Limb (tissue), 2 donors: ENCODE data around the gene FAM118A.
"Not testable (repeated sequence)": the region's sequence is repeated elsewhere in the genome, so short reads cannot be mapped to it uniquely, and the experiment has no call there.

Experiments used
- DNase-seq, 2 donors: peaks; one replicate each; pipeline ENCODE4 v3.0.0-alpha.2; 2016; ENCODE audit errors: extremely low spot score in 2 of 2

FAM118A gene

DNA sequence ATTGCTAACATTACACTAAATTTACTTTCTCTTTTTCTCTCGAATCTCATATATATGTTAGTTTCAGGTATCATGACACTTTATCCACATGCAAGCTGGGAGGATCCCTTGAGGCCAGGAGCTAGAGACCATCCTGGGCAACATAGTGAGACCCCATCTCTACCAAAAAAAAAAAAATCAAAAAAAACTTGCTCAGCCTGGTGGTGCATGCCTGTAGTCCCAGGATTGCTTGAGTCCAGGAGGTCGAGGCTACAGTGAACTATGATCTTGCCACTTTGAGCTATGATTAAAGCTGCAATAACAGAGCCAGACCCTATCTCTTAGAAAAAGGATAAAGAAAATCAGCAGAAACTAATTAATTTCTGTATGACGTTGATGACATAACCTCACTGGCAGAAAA lies 28.7 kb upstream of the FAM118A start:
- DNase-seq = no peak

- peak in 1 of 2 donors; percentile 65 for DNase-seq
Observed at GRCh38 chr22:45284705-45285262, 24.9 kb upstream of the FAM118A start, which contains the start of gene UPK3A. TSS of gene UPK3A (plus strand) at chr22:45284949. CDS start at chr22:45285014, 65 bp downstream.

- peak in 1 of 2 donors; percentile 46 for DNase-seq
Observed at GRCh38 chr22:45285263-45286058, 24.3 kb upstream of the FAM118A start.

DNA sequence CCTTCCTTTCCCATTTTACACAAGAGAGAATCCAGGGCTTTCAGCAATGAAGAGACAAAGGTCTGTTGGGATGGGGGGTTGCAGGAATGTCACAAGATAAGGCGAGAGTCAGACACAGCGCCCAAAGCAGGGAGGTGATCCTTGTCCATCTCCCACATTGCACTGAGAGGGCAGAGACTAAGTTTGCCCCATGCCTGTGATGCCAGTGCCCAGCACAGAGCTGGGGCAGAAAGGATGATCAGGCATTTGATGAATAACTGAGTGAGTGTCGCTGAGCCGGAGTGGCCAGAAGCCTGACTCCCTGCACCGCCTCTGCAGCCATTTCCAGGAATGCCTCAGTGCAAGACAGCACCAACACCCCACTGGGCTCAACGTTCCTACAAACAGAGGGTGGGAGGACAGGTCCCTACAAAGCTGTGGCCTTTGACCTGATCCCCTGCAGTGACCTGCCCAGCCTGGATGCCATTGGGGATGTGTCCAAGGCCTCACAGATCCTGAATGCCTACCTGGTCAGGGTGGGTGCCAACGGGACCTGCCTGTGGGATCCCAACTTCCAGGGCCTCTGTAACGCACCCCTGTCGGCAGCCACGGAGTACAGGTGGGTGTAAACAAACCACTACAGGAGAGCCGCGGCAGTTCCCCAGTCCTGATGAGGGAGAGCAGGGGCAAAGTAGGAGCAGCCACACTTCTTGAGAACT lies 22.7 kb upstream of the FAM118A start:
- no peak for DNase-seq

GRCh38 chr22:45290410-45290936 lies 19.3 kb upstream of the FAM118A start:
- DNase-seq = no peak

GRCh38 chr22:45291061-45291930 lies 18.4 kb upstream of the FAM118A start:
- DNase-seq = no peak

DNA sequence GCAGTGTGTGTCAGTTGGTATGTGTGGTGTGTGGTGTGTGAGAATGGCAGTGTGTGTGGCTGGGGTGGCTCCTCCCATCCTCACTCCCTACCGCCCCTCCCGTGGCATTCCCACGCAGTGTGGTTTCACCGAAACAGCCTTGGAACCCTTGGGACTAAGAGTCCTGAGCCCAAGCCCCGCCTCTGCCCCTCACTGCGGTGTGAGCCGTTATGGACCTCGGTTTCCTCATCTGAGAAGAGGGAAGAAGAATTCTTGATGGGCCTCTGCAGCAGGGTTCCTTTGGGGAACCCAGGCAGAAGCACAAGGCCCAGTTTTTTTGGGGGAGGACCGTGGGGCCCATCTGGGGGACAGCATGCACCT lies 17.8 kb upstream of the FAM118A start:
- DNase-seq = no peak

- DNase-seq = no peak
Observed at GRCh38 chr22:45292731-45293442, 16.8 kb upstream of the FAM118A start.

- DNase-seq = no peak
Observed at GRCh38 chr22:45294030-45294429, 15.7 kb upstream of the FAM118A start.

GRCh38 chr22:45295004-45295403 lies 14.7 kb upstream of the FAM118A start:
- not testable (repeated sequence) for DNase-seq

GRCh38 chr22:45295492-45295891 lies 14.2 kb upstream of the FAM118A start:
- no peak for DNase-seq

- DNase-seq = no peak
Observed at GRCh38 chr22:45296628-45297297, 13.0 kb upstream of the FAM118A start.

DNA sequence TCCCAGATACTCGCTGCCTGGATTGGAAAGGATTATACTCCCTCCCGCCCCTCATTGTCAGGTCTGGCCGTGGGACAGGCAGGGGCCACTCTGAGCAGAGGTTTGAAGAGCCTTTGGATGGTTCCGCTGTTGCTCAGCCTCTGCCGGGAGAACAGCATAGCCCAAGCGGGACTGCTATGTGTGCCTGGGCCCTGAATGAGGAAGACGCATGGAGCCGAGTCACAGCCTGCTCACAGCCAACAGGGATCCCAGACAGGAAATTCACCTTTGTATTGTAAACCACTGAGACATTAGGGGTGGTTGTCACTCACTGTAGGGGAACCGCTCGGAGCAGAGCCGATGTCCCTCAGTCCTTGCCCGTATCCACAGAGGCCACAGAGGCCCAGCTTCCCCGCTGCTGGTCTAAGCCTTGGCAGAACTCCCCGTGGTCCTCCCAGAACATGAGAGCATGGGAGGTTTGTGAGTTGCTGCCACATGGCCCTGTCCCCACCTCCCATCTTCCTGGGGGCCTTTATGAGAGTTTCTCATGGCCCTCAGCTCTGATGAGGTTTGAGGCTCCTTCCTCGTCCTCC lies 10.7 kb upstream of the FAM118A start:
- no peak for DNase-seq

GRCh38 chr22:45302751-45303150 lies 7.0 kb upstream of the FAM118A start:
- no peak for DNase-seq

DNA sequence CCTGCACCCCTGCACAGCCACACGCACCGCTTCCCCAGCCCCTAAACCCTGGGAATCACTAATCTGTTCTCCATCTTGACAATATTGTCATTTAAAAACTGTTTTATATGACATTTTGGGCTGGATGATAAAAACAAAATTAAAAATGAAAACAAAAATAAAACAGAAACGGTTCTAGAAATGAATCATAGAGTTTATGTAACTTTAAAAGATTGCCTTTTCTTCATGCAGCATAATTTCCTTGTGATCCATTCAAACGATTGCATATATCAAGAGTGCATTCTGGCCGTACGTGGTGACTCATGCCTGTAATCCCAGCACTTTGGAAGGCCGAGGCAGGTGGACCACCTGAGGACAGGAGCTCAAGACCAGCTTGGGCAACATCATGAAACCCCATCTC lies 6.6 kb upstream of the FAM118A start:
- no peak for DNase-seq

GRCh38 chr22:45304971-45305370 lies 4.8 kb upstream of the FAM118A start:
- DNase-seq = no peak

- DNase-seq = no peak
Observed at GRCh38 chr22:45305456-45306075, 4.2 kb upstream of the FAM118A start.

GRCh38 chr22:45306139-45306538 lies 3.6 kb upstream of the FAM118A start:
- DNase-seq = no peak

GRCh38 chr22:45308391-45308956 lies 1.3 kb upstream of the FAM118A start:
- no peak for DNase-seq
